HepG2 (cell line): Measurements from ENCODE around the gene ZNF367. TPM values are rescaled to one million over a fixed set of nuclear protein-coding genes. Genes with fewer than 3 reads are reported as not detected.

Experiments used
- CHD2 ChIP-seq: IDR thresholded peaks from 2 replicates; pipeline ENCODE4 v1.6.1; 2011; ENCODE audit warnings: low read depth, low read length, improper control_type of control experiment
- CREB1 ChIP-seq, 2 experiments: fragments of 450-650 bp in 1 of 2; IDR thresholded peaks; 2 replicates each; pipeline ENCODE4 v1.6.1; 2016 to 2017; ENCODE audit warnings: control low read depth in 1 of 2, mild to moderate bottlenecking in 1 of 2, missing compliant biosample characterization in 1 of 2, missing genetic modification characterization in 1 of 2
- DPF2 ChIP-seq: sonication (generic); formaldehyde crosslinking; IDR thresholded peaks from 2 replicates; pipeline ENCODE4 v1.4.0; 2020; ENCODE audit warnings: mild to moderate bottlenecking, low read depth, missing genetic modification reagents, borderline replicate concordance
- FOXK2 ChIP-seq: fragments of 450-650 bp; IDR thresholded peaks from 2 replicates; pipeline ENCODE4 v1.6.1; 2016
- HMGA1 ChIP-seq: sonication (generic); formaldehyde crosslinking; conservative IDR thresholded peaks from 2 replicates; pipeline ENCODE4 v1.4.0; 2020; ENCODE audit warnings: missing genetic modification reagents
- HNF4G ChIP-seq, 2 experiments: sonication (generic) in 1 of 2; formaldehyde crosslinking in 1 of 2; IDR thresholded peaks; 2 replicates each; pipeline versions ENCODE4 v1.4.0 to v1.6.1; 2011 to 2020; ENCODE audit warnings: borderline replicate concordance in 2 of 2, low read depth in 2 of 2, mild to moderate bottlenecking in 2 of 2, low read length in 1 of 2, missing genetic modification reagents in 1 of 2, moderate library complexity in 1 of 2
- HNRNPLL ChIP-seq: fragments of 200-400 bp; formaldehyde crosslinking; IDR thresholded peaks from 2 replicates; pipeline ENCODE4 v1.6.1; 2017; ENCODE audit warnings: mild to moderate bottlenecking, low read depth, low read length; ENCODE audit not compliant: poor library complexity, severe bottlenecking
- IRF2 ChIP-seq: IDR thresholded peaks from 2 replicates; pipeline ENCODE4 v1.6.1; 2018; ENCODE audit warnings: missing genetic modification reagents, missing compliant biosample characterization
- NR2F2 ChIP-seq: IDR thresholded peaks from 2 replicates; pipeline ENCODE4 v1.6.1; 2012; ENCODE audit warnings: low read depth, inconsistent platforms, borderline replicate concordance
- PAX8 ChIP-seq: sonication (generic); formaldehyde crosslinking; IDR thresholded peaks from 2 replicates; pipeline ENCODE4 v1.8.0; 2022; ENCODE audit warnings: mild to moderate bottlenecking, missing genetic modification reagents, borderline replicate concordance
- PHF5A ChIP-seq: IDR thresholded peaks from one replicate; pipeline ENCODE4 v1.6.1; 2018; ENCODE audit warnings: low read depth, missing genetic modification reagents; ENCODE audit not compliant: unreplicated experiment
- PPARG ChIP-seq: conservative IDR thresholded peaks from 2 replicates; pipeline ENCODE4 v1.6.1; 2016; ENCODE audit warnings: missing biosample characterization, missing genetic modification reagents
- TCF7 ChIP-seq: sonication (generic); IDR thresholded peaks from 2 replicates; pipeline ENCODE4 v1.6.1; 2016; ENCODE audit warnings: antibody characterized with exemption, low read depth
- TGIF2 ChIP-seq: IDR thresholded peaks from 2 replicates; pipeline ENCODE4 v1.6.1; 2016; ENCODE audit warnings: control low read depth, missing compliant biosample characterization
- YEATS2 ChIP-seq: sonication (generic); formaldehyde crosslinking; IDR thresholded peaks from 2 replicates; pipeline ENCODE4 v1.4.0; 2020; ENCODE audit warnings: missing genetic modification reagents, borderline replicate concordance
- ZEB1 ChIP-seq: IDR thresholded peaks from 2 replicates; pipeline ENCODE4 v1.6.1; 2012; ENCODE audit warnings: mild to moderate bottlenecking, low read depth, inconsistent platforms; ENCODE audit not compliant: insufficient replicate concordance
- ZNF207 ChIP-seq: fragments of 450-650 bp; IDR thresholded peaks from 2 replicates; pipeline ENCODE4 v1.6.1; 2016; ENCODE audit warnings: antibody characterized with exemption, borderline replicate concordance
- ZNF639 ChIP-seq: conservative IDR thresholded peaks from 2 replicates; pipeline ENCODE4 v1.6.1; 2018; ENCODE audit warnings: missing genetic modification reagents
- ZNF710 ChIP-seq: sonication (generic); formaldehyde crosslinking; IDR thresholded peaks from 2 replicates; pipeline ENCODE4 v1.5.0; 2020; ENCODE audit warnings: mild to moderate bottlenecking, missing genetic modification reagents, borderline replicate concordance
- polyA plus RNA-seq, 8 experiments: library from polyadenylated mRNA; depleted of rRNA in 3 of 8; stranded (reverse) in 7 of 8; unstranded in 1 of 8; fragments of >200 nt; fragmentation: Illumina TruSeq in 4 of 8; extraction: Trizol in 4 of 8; gene quantifications; 2 replicates each; pipeline versions ENCODE4 v1.2.1 to v1.2.3, GENCODE V29; 2011 to 2016; ENCODE audit warnings: low read depth in 4 of 8, missing spikeins in 1 of 8, mixed read lengths in 1 of 8; ENCODE audit not compliant: insufficient read depth in 1 of 8
- total RNA-seq, 5 experiments: library from RNA; depleted of rRNA; stranded (reverse); fragments of >200 nt; fragmentation: Illumina TruSeq; extraction: Trizol; gene quantifications; 2 replicates each; pipeline ENCODE4 v1.2.3, GENCODE V29; 2016; ENCODE audit warnings: low read depth in 1 of 5
- TF ChIP-seq, protein P1 (sequence below): sonication (generic); formaldehyde crosslinking; IDR thresholded peaks from 2 replicates; pipeline ENCODE4 v1.4.0; 2020; ENCODE audit warnings: missing genetic modification reagents
- TF ChIP-seq, protein P2 (sequence below): sonication (generic); formaldehyde crosslinking; IDR thresholded peaks from 2 replicates; pipeline ENCODE4 v1.5.0; 2020; ENCODE audit warnings: missing genetic modification reagents
- TF ChIP-seq, protein P3 (sequence below): sonication (generic); formaldehyde crosslinking; IDR thresholded peaks from 2 replicates; pipeline ENCODE4 v1.5.0; 2020; ENCODE audit warnings: mild to moderate bottlenecking, missing genetic modification reagents

ZNF367 gene
- total and polyA plus RNA-seq, 2 of the 13 experiments (the other 11 are each of a cell fraction or from before 2014, with no cell fraction given) = 2.9 to 7.7 TPM

DNA sequence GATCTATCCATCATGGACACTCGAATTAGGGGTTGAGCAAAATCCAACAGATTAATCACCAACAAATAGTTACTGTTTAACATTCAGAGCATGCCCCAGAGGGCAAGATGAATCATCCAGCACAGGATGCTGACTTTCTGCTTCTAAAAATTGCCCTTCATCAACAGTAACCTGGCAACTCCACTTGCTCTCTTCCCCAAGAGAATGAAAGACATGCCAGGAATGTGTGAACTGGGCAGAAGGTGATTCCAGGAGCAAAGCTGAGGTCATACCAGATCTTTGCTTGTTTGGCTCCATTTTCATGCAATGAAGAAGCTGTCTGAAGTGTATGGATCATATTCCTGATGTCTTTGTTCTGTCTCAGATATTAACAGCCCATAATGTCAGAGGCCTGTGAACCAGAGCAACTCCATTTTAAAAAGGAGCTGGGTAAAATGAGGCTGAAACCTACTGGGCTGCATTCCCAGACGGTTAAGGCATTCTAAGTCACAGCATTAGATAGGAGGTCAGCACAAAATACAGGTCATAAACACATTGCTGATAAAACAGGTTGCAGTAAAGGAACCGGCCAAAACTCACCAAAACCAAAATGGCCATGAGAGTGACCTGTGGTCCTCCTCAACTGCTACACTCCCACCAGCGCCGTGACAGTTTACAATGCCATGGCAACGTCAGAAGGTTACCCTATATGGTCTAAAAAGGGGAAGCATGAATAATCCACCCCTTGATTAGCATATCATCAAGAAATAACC is 2.5 kb upstream of the ZNF367 start (continued):
- no peak for TF ChIP-seq HNRNPLL
- TF ChIP-seq, protein P1, sequence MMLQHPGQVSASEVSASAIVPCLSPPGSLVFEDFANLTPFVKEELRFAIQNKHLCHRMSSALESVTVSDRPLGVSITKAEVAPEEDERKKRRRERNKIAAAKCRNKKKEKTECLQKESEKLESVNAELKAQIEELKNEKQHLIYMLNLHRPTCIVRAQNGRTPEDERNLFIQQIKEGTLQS (CRISPR knock-in tag) = peak; percentile 84
- peak; percentile 17; the same call in 1 of the 2 replicates for TF ChIP-seq YEATS2 (CRISPR knock-in tag)
- TF ChIP-seq, protein P2, sequence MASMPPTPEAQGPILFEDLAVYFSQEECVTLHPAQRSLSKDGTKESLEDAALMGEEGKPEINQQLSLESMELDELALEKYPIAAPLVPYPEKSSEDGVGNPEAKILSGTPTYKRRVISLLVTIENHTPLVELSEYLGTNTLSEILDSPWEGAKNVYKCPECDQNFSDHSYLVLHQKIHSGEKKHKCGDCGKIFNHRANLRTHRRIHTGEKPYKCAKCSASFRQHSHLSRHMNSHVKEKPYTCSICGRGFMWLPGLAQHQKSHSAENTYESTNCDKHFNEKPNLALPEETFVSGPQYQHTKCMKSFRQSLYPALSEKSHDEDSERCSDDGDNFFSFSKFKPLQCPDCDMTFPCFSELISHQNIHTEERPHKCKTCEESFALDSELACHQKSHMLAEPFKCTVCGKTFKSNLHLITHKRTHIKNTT (CRISPR knock-in tag) = no peak
- 0 out of 2 replicates have a peak, but pooled peaks have one; percentile 18 for TF ChIP-seq FOXK2
- peak; percentile 63 for TF ChIP-seq TCF7
- no peak for TF ChIP-seq PAX8
- TF ChIP-seq NR2F2 = peak; percentile 80; the same call in 1 of the 2 replicates
- peak; percentile 76; the same call in 1 of the 2 replicates for TF ChIP-seq TGIF2 (CRISPR knock-in tag)
- no peak for TF ChIP-seq HMGA1
- peak; percentile 82; the same call in 1 of the 2 replicates for TF ChIP-seq DPF2 (CRISPR knock-in tag)
- no peak for TF ChIP-seq CREB1 (IDR thresholded peaks at IDR 0.05)
- TF ChIP-seq CREB1 (CRISPR knock-in tag; IDR thresholded peaks at IDR 0.05) = peak; percentile 65
- TF ChIP-seq, protein P3, sequence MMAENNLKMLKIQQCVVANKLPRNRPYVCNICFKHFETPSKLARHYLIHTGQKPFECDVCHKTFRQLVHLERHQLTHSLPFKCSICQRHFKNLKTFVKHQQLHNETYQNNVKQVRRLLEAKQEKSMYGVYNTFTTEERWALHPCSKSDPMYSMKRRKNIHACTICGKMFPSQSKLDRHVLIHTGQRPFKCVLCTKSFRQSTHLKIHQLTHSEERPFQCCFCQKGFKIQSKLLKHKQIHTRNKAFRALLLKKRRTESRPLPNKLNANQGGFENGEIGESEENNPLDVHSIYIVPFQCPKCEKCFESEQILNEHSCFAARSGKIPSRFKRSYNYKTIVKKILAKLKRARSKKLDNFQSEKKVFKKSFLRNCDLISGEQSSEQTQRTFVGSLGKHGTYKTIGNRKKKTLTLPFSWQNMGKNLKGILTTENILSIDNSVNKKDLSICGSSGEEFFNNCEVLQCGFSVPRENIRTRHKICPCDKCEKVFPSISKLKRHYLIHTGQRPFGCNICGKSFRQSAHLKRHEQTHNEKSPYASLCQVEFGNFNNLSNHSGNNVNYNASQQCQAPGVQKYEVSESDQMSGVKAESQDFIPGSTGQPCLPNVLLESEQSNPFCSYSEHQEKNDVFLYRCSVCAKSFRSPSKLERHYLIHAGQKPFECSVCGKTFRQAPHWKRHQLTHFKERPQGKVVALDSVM (CRISPR knock-in tag) = 0 out of 2 replicates have a peak, but pooled peaks have one; percentile 20
- peak; percentile 66 for TF ChIP-seq ZEB1
- peak; percentile 81 for TF ChIP-seq PHF5A
- no peak for TF ChIP-seq CHD2
- 0 out of 2 replicates have a peak, but pooled peaks have one; percentile 34 for TF ChIP-seq ZNF639 (CRISPR knock-in tag)
- peak; percentile 30; the same call in 1 of the 2 replicates for TF ChIP-seq HNF4G (IDR thresholded peaks at IDR 0.05; ENCODE audit: borderline replicate concordance, low read depth, low read length)
- TF ChIP-seq HNF4G (CRISPR knock-in tag; IDR thresholded peaks at IDR 0.05; ENCODE audit: borderline replicate concordance, low read depth) = no peak; the same call in 1 of the 2 replicates
- TF ChIP-seq PPARG (CRISPR knock-in tag) = peak; percentile 100
- no peak for TF ChIP-seq ZNF207
- TF ChIP-seq IRF2 = peak; percentile 93
- 0 out of 2 replicates have a peak, but pooled peaks have one; percentile 44 for TF ChIP-seq ZNF710 (CRISPR knock-in tag)
